ENCODE results near the gene SLC2A4.

Gene SLC2A4

DNA sequence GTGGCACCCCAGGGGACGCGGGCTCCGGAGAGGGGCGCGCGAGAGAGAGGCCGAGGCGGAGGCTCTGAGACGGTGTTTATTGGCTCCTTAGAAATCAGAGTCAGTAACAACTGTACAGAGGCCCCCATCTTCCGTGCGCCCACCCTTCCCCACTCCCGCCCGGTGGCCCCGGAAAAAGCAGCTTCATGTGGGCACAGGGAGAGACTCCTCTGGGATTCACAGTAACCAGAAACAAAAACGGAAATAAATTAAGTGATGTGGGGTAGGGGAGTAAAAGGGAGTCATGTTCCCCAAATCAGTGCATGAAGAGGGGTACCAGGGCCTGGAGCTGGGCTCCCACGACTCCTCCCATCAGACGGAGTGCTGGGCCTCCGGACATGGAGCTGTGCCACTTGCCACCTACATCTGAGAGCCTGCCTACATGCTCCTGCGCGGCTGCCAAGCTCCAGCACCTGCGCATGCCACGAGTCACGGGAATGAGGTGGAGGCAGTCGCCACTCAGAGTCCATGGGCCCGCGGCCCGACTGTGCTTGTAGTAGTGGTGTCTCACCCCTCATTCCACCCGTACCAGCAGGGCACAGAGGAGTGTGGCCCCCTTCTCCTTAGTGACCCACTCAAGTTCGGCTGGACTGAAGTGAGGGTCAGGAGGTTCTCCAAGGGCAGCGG is 34.2 kb downstream of the SLC2A4 start:
- no peak for TF ChIP-seq EZH2phosphoT487 (conservative IDR thresholded peaks at IDR 0.05; ENCODE audit: low read length)
- TF ChIP-seq, protein P1, sequence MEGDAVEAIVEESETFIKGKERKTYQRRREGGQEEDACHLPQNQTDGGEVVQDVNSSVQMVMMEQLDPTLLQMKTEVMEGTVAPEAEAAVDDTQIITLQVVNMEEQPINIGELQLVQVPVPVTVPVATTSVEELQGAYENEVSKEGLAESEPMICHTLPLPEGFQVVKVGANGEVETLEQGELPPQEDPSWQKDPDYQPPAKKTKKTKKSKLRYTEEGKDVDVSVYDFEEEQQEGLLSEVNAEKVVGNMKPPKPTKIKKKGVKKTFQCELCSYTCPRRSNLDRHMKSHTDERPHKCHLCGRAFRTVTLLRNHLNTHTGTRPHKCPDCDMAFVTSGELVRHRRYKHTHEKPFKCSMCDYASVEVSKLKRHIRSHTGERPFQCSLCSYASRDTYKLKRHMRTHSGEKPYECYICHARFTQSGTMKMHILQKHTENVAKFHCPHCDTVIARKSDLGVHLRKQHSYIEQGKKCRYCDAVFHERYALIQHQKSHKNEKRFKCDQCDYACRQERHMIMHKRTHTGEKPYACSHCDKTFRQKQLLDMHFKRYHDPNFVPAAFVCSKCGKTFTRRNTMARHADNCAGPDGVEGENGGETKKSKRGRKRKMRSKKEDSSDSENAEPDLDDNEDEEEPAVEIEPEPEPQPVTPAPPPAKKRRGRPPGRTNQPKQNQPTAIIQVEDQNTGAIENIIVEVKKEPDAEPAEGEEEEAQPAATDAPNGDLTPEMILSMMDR (IDR thresholded peaks at IDR 0.05; ENCODE audit: insufficient read depth, low read length, poor library complexity, severe bottlenecking), result no peak
- H3K36me3 ChIP-seq (ENCODE audit: low read length), result peaks cover 3% of the 10 kb centered on the region

DNA sequence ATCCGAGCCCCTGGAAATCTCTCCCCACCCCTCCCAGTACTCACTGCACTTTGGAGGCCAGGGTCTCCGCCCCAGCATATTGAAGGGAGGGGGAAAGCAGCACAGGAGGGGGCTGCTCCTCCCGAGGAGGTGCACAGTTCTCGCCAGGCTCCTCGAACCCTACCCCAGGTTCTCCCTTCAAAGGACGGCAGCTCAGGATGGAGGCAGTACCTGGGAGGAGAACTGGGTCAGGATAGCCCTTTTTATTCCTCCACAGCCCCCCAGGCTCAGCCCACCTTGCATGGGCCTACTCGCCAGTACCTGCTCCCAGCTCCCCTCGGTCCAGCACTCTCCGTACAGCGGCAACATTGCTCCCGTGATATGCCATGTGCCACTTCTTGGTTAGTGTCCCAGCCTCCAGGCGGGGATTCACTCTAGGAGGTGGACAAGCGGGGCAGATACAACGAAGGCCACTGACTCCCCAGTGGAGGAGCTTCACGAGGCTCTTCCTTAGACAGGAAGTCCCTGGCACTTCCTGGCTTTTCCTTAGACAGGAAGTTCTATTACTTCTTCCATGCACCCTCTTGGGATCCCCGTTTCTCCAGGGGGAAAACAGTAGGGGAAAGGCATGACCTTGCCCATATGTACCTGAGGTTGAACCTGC is 35.8 kb downstream of the SLC2A4 start:
- no peak overlapping the region for H3K4me2 ChIP-seq (ENCODE audit: low read depth, low read length, poor library complexity, severe bottlenecking)
- no peaks in the 10 kb centered on the region for H3K27me3 ChIP-seq (ENCODE audit: low read length)
- H2AFZ ChIP-seq (ENCODE audit: low read depth, low read length, severe bottlenecking), result no peak overlapping the region
- H3K4me3 ChIP-seq (ENCODE audit: insufficient read depth, low read length, poor library complexity, severe bottlenecking), result no peak overlapping the region
- no peaks in the 10 kb centered on the region for H3K9me3 ChIP-seq (ENCODE audit: insufficient read depth, low read length)
- H3K27ac ChIP-seq (ENCODE audit: low read depth, low read length), result no peak overlapping the region
- peaks cover 22% of the 10 kb centered on the region for H3F3A ChIP-seq (ENCODE audit: insufficient read depth)
- H4K20me1 ChIP-seq (ENCODE audit: low read depth, low read length), result no peaks in the 10 kb centered on the region
- no peak overlapping the region for H3K9ac ChIP-seq (ENCODE audit: low read length)
- H3K36me3 ChIP-seq (ENCODE audit: low read length), result no peaks in the 10 kb centered on the region
- TF ChIP-seq, protein P1 (IDR thresholded peaks at IDR 0.05; ENCODE audit: insufficient read depth, low read length, poor library complexity, severe bottlenecking), result no peak
- TF ChIP-seq EZH2phosphoT487 (conservative IDR thresholded peaks at IDR 0.05; ENCODE audit: low read length), result no peak
- peaks cover 6% of the 10 kb centered on the region for H3K79me2 ChIP-seq (ENCODE audit: insufficient read depth, low read length)
- H3K9me2 ChIP-seq (replicated peaks; ENCODE audit: insufficient read depth, low read length), result no peaks in the 10 kb centered on the region

More for the DNA sequence above, 34.2 kb downstream of the SLC2A4 start:
- peaks cover 33% of the 10 kb centered on the region for H3F3A ChIP-seq (ENCODE audit: insufficient read depth)
- H3K27me3 ChIP-seq (ENCODE audit: low read length), result no peaks in the 10 kb centered on the region
- H3K9me3 ChIP-seq (ENCODE audit: insufficient read depth, low read length), result no peaks in the 10 kb centered on the region
- peaks cover 3% of the 10 kb centered on the region; the same call in 1 of the 2 replicates for H4K20me1 ChIP-seq (ENCODE audit: low read depth, low read length)
- peak overlapping the region; percentile 59 for H2AFZ ChIP-seq (ENCODE audit: low read depth, low read length, severe bottlenecking)
- peak overlapping the region; percentile 81 for H3K4me2 ChIP-seq (ENCODE audit: low read depth, low read length, poor library complexity, severe bottlenecking)
- peaks cover 11% of the 10 kb centered on the region for H3K79me2 ChIP-seq (ENCODE audit: insufficient read depth, low read length)
- no peaks in the 10 kb centered on the region for H3K9me2 ChIP-seq (replicated peaks; ENCODE audit: insufficient read depth, low read length)
- H3K27ac ChIP-seq (ENCODE audit: low read depth, low read length), result peak overlapping the region; percentile 75
- H3K9ac ChIP-seq (ENCODE audit: low read length), result peak overlapping the region; percentile 83
- H3K4me3 ChIP-seq (ENCODE audit: insufficient read depth, low read length, poor library complexity, severe bottlenecking), result peak overlapping the region; percentile 89

DNA sequence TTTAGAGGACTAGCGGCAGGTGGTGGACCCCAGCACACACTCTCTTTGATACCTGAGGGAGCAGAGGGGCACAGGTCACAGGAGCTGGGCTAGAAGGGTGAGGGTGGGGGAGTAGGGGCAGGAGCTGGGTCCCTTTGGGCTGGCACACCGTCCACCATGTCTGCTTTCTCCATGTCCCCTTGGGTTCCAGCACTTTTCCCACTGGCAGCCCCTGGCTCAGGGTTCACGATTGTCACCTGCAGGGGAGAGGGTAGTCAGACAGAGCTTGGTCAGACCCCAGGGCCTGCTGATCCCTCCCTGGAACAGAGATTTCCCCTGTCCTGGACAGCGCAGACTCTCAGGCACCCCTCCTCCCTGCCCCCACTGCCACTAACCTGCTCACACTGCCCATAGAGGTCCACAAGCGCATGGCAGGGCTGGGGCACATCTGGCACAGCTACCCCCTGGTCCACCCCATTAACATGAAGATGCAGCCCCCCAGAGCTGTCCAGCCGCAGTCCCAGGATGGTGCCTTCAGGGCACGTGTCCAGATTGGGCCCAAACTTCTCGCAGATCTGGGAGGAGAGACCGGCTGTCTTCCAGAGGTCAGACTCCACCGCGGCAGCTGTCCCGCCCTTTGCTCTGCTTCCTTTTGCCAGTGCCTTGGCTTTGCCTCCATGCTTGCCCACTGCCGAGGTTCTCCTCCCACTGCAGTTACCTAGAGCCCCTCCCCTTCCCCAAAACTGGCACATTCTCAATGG is 36.8 kb downstream of the SLC2A4 start:
- Histone ChIP-seq H3K9ac (ENCODE audit: low read length) (no peak overlapping the region), H3K4me3 (ENCODE audit: insufficient read depth, low read length, poor library complexity, severe bottlenecking) (no peak overlapping the region), H3F3A (ENCODE audit: insufficient read depth) (peaks cover 12% of the 10 kb centered on the region), H4K20me1 (ENCODE audit: low read depth, low read length) (no peaks in the 10 kb centered on the region), H3K36me3 (ENCODE audit: low read length) (no peaks in the 10 kb centered on the region), H3K4me2 (ENCODE audit: low read depth, low read length, poor library complexity, severe bottlenecking) (no peak overlapping the region), H3K27ac (ENCODE audit: low read depth, low read length) (no peak overlapping the region), H3K9me3 (ENCODE audit: insufficient read depth, low read length) (no peaks in the 10 kb centered on the region), H3K9me2 (replicated peaks; ENCODE audit: insufficient read depth, low read length) (no peaks in the 10 kb centered on the region), H3K79me2 (ENCODE audit: insufficient read depth, low read length) (peaks cover 6% of the 10 kb centered on the region), H2AFZ (ENCODE audit: low read depth, low read length, severe bottlenecking) (no peak overlapping the region), H3K27me3 (ENCODE audit: low read length) (no peaks in the 10 kb centered on the region)
- TF ChIP-seq, protein P1 (IDR thresholded peaks at IDR 0.05; ENCODE audit: insufficient read depth, low read length, poor library complexity, severe bottlenecking), result no peak
- TF ChIP-seq EZH2phosphoT487 (conservative IDR thresholded peaks at IDR 0.05; ENCODE audit: low read length), result no peak

Data from SU-DHL-6 (cell line).